Gastrocnemius medialis (tissue), 4 donors: ENCODE results near the gene VWA7.
A peak's percentile ranks its signal among the peaks of the same experiment; 100 is the strongest.

Experiments used
- POLR2A ChIP-seq, 2 donors: fragments of 450-650 bp; IDR thresholded peaks; one replicate each; pipeline ENCODE4 v1.6.1; 2017; ENCODE audit warnings: antibody characterized with exemption in 2 of 2, mild to moderate bottlenecking in 2 of 2, moderate library complexity in 2 of 2
- TF ChIP-seq, protein P1 (sequence below), 5 experiments: fragments of 450-650 bp in 3 of 5; fragments of 200-600 bp in 2 of 5; sonication (generic) in 2 of 5; IDR thresholded peaks in 4 of 5; conservative IDR thresholded peaks in 1 of 5; 1 replicate in 4 of 5; 2 replicates in 1 of 5; pipeline ENCODE4 v1.5.1; 2016 to 2019; ENCODE audit warnings: antibody characterized with exemption in 5 of 5, mild to moderate bottlenecking in 3 of 5, moderate library complexity in 3 of 5

GRCh38 chr6:31795616-31796298 lies 18.6 kb upstream of the VWA7 start, which contains the start of gene VARS1:
- TF ChIP-seq, protein P1, sequence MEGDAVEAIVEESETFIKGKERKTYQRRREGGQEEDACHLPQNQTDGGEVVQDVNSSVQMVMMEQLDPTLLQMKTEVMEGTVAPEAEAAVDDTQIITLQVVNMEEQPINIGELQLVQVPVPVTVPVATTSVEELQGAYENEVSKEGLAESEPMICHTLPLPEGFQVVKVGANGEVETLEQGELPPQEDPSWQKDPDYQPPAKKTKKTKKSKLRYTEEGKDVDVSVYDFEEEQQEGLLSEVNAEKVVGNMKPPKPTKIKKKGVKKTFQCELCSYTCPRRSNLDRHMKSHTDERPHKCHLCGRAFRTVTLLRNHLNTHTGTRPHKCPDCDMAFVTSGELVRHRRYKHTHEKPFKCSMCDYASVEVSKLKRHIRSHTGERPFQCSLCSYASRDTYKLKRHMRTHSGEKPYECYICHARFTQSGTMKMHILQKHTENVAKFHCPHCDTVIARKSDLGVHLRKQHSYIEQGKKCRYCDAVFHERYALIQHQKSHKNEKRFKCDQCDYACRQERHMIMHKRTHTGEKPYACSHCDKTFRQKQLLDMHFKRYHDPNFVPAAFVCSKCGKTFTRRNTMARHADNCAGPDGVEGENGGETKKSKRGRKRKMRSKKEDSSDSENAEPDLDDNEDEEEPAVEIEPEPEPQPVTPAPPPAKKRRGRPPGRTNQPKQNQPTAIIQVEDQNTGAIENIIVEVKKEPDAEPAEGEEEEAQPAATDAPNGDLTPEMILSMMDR (IDR thresholded peaks at IDR 0.05 in 4 of 5, conservative IDR thresholded peaks at IDR 0.05 in 1 of 5), result peak; percentile 86 to 97 (median 95)
- TF ChIP-seq POLR2A (IDR thresholded peaks at IDR 0.05), result peak; percentile 79 to 89
